ENCODE results near the gene TTLL3. TPM values are rescaled to one million over a fixed set of nuclear protein-coding genes. Genes with fewer than 3 reads are reported as not detected.

Gene TTLL3
- polyA plus RNA-seq, 3 donors = 18.4 to 39.7 (median 28.9) TPM

DNA sequence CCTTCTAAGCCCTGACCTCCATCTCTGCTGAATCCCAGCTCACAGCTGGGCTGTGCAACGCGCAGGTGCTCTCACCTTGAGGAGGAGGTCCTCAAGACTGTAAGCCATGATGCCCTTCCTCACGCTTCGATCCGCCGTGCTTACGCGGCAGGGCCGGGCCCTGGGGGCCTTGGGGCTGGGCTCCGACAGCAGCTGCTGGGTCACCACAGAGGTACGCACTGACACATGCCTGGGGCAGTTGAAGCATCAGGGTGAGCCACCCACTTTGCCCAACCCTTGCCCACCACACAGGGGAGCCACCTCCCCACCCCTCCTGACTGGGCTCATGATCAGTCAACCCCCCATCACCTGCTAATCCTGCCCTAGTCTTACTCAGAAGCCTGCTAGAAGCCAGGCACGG lies 66.9 kb downstream of the TTLL3 start:
- WGBS, 3 donors = 90 to 92% (median 90%) methylated on average over 12 of the region's 12 CpGs

GRCh38 chr3:9878700-9879099 lies 68.6 kb downstream of the TTLL3 start:
- WGBS, 3 donors = 59 to 78% (median 77%) methylated on average over 5 of the region's 5 CpGs

More for the DNA sequence above, 66.9 kb downstream of the TTLL3 start:
- no peak overlapping the region for H3K27ac ChIP-seq (ENCODE audit: low read depth, low read length)

GRCh38 chr3:9879830-9880549 lies 69.9 kb downstream of the TTLL3 start, which contains the start of gene CIDEC:
Gene CIDEC, minus strand, starts transcription at chr3:9880253. Its CDS starts 1,767 bp downstream, at chr3:9878486.
- 75 to 88% (median 79%) methylated on average over 7 of the region's 7 CpGs for WGBS, 3 donors
- no peak within 1 kb of the TSS for H3K27ac ChIP-seq (ENCODE audit: low read depth, low read length)

More at GRCh38 chr3:9878700-9879099, 68.6 kb downstream of the TTLL3 start:
- no peak overlapping the region for H3K27ac ChIP-seq (ENCODE audit: low read depth, low read length)

GRCh38 chr3:9881441-9881840 lies 71.4 kb downstream of the TTLL3 start:
- no peak overlapping the region for H3K27ac ChIP-seq (ENCODE audit: low read depth, low read length)
- 95 to 98% (median 97%) methylated on average over 1 of the region's 1 CpG for WGBS, 3 donors

GRCh38 chr3:9883706-9884554 lies 73.9 kb downstream of the TTLL3 start:
- WGBS, 3 donors = 81 to 87% (median 86%) methylated on average over 7 of the region's 7 CpGs
- H3K27ac ChIP-seq (ENCODE audit: low read depth, low read length) = no peak overlapping the region

GRCh38 chr3:9884555-9885165 lies 74.6 kb downstream of the TTLL3 start:
- no peak overlapping the region for H3K27ac ChIP-seq (ENCODE audit: low read depth, low read length)
- 74 to 77% (median 77%) methylated on average over 11 of the region's 11 CpGs for WGBS, 3 donors

Other genes with a start within 250 kb of the TTLL3 start
- gene MTMR14, start 160.8 kb upstream of the TTLL3 start, polyA plus RNA-seq = 10 to 100 TPM; 12.5 to 26.9 (median 26.3) TPM
- under 1 TPM in 2 of 3 donors, not detected in 1; 0.06 to 0.09 TPM for gene CPNE9, start 106.4 kb upstream of the TTLL3 start, polyA plus RNA-seq
- gene BRPF1, start 78.5 kb upstream of the TTLL3 start, polyA plus RNA-seq = 10 to 100 TPM in 1 of 3 donors, 1 to 10 TPM in 2; 4.8 to 12.8 (median 7.5) TPM
- gene OGG1, start 60.3 kb upstream of the TTLL3 start, polyA plus RNA-seq = 10 to 100 TPM in 2 of 3 donors, 1 to 10 TPM in 1; 8.6 to 24.4 (median 13.9) TPM
- 100 to 1,000 TPM in 1 of 3 donors, 10 to 100 TPM in 2; 13.4 to 121 (median 80.1) TPM for gene CAMK1, start 40.3 kb upstream of the TTLL3 start, polyA plus RNA-seq
- gene TADA3, start 17.8 kb upstream of the TTLL3 start, polyA plus RNA-seq = 10 to 100 TPM; 21.0 to 49.8 (median 38.0) TPM
- 100 to 1,000 TPM in 2 of 3 donors, 10 to 100 TPM in 1; 68.9 to 121 (median 111) TPM for gene ARPC4, start 17.2 kb upstream of the TTLL3 start, polyA plus RNA-seq
- 10 to 100 TPM; 20.7 to 27.8 (median 25.6) TPM for gene RPUSD3, start 33.7 kb downstream of the TTLL3 start, polyA plus RNA-seq
- 1,000 to 10,000 TPM in 1 of 3 donors, 100 to 1,000 TPM in 2; 128 to 1,587 (median 499) TPM for gene CIDEC, start 70.0 kb downstream of the TTLL3 start, polyA plus RNA-seq
- 10 to 100 TPM; 33.7 to 58.7 (median 39.5) TPM for gene JAGN1, start 80.3 kb downstream of the TTLL3 start, polyA plus RNA-seq
- 1 to 10 TPM; 6.4 to 7.3 (median 6.7) TPM for gene IL17RE, start 92.6 kb downstream of the TTLL3 start, polyA plus RNA-seq
- 10 to 100 TPM; 20.7 to 71.8 (median 41.2) TPM for gene IL17RC, start 106.8 kb downstream of the TTLL3 start, polyA plus RNA-seq
- 10 to 100 TPM; 28.4 to 36.0 (median 33.8) TPM for gene CRELD1, start 123.6 kb downstream of the TTLL3 start, polyA plus RNA-seq
- gene PRRT3, start 142.1 kb downstream of the TTLL3 start, polyA plus RNA-seq = 1 to 10 TPM in 2 of 3 donors, under 1 TPM in 1; 0.56 to 1.6 (median 1.4) TPM
- 100 to 1,000 TPM in 1 of 3 donors, 10 to 100 TPM in 2; 36.3 to 153 (median 66.1) TPM for gene EMC3, start 176.6 kb downstream of the TTLL3 start, polyA plus RNA-seq
- 1 to 10 TPM in 2 of 3 donors, under 1 TPM in 1; 0.45 to 1.7 (median 1.3) TPM for gene FANCD2, start 216.2 kb downstream of the TTLL3 start, polyA plus RNA-seq